ENCODE results near the gene ZAR1L. TPM values are rescaled to one million over a fixed set of nuclear protein-coding genes. Genes with fewer than 3 reads are reported as not detected.

The ZAR1L gene
- total RNA-seq, 1 experiment from 2014 or later = not detected

DNA sequence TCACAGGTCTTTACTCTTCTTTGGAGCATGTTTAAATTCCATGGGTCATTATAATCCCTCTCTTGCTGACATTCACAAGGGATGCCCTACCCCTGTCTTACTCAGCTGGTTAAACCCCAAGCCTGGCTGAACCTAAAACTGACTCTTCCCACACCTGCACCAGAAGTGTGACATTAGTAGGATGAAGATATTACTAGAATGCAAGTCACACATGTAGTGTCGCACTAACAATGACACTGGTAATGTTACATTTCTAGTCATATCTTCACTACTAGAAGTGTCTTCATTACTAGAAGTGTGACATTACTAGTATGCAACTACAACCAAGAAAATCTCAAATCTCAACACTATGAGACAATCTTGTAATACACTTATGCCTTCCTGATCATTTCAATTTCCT is 14.2 kb downstream of the ZAR1L start:
- no peak for DNase-seq (ENCODE audit: low spot score)

DNA sequence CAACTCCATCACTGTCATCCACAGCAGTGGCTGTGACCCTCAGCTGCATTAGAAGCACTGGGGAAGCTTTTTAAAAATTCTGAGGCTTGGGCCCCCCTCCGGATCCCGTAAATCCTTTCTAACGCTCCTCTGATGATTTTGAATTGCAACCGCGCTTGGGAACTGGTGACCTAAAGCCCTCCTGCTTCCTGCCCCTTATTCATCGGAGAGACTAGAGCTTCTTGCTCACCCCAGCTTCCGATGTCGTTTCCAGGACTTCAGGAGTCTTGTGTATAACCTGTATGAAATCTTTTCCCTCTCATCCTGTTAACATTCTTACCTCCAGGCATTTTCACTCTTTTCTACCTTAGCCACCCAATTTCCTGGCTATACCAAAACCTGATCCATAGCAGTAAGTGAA is 14.8 kb downstream of the ZAR1L start:
- DNase-seq (ENCODE audit: low spot score) = no peak

DNA sequence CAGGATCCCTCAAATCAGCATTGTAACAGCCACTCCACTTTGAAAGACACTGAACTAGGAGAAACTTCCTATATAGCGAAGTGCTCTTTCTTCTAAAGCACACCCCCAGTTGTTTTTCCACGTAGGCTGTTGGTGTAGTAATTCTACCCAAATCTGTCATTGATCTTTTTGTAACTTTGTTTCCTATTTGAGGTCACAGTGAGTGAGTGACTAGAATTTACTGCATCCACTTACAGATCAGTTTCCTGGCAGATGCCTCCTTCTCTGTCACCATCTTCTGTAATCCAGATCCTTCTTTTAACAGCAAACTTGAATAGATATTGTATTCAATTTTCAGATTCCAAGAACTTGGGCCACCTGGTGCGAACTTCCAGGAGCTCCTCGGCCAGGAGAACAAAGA is 15.3 kb downstream of the ZAR1L start:
- DNase-seq (ENCODE audit: low spot score) = no peak

DNA sequence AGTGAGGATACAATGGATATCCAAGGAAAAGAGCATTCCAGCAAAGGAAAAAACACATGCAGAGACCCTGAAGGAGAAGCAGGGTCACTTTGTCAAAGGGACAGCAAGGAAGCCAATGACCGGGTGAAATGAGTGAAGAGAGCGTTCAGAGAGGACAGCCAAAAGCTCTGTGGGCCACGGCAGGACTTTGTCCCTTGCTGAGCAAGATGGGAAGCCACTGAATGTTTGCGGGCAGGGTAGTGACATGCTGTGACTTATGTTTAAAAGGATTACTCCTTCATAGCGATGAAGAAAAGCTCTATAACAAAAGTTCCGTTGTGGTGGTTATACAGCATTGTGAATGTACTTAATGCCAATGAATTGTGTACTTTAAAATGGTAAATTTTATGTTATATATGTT is 16.5 kb downstream of the ZAR1L start:
- no peak for DNase-seq (ENCODE audit: low spot score)

DNA sequence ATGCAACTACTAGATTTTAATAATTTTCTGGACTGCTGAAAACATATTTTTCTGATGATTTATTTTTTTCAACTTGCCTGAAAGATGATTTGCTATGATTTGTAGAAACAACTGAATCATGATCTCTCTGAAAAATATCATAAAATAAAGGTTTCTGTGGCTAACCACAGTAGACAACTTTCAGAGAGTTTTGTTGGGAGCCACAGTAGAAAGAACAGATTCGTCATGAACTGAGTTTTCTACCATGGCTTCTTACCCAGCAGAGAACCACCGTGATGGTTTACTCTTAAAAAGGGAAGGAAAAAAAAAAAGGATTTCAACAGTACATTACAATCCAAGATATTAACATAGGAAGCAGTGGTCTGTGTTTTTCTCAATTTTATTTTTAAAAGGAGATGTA is 18.0 kb downstream of the ZAR1L start:
- no peak for DNase-seq (ENCODE audit: low spot score)

DNA sequence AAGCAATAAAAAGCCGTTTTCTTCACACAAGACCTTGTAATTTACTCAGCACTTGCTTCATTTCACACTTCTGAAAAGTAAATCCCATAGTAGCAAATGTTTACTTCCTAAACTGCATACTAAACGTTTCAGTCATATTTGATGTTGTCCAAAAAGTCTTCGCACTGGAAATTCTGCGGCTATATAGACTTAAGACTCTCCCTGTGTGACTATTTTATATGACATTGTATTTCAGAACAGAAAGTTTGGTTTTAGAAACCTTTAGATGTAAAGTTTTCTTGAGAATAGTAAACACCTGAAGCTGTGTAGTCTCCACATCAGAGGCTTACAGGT is 29.6 kb downstream of the ZAR1L start:
- DNase-seq (ENCODE audit: low spot score) = no peak

DNA sequence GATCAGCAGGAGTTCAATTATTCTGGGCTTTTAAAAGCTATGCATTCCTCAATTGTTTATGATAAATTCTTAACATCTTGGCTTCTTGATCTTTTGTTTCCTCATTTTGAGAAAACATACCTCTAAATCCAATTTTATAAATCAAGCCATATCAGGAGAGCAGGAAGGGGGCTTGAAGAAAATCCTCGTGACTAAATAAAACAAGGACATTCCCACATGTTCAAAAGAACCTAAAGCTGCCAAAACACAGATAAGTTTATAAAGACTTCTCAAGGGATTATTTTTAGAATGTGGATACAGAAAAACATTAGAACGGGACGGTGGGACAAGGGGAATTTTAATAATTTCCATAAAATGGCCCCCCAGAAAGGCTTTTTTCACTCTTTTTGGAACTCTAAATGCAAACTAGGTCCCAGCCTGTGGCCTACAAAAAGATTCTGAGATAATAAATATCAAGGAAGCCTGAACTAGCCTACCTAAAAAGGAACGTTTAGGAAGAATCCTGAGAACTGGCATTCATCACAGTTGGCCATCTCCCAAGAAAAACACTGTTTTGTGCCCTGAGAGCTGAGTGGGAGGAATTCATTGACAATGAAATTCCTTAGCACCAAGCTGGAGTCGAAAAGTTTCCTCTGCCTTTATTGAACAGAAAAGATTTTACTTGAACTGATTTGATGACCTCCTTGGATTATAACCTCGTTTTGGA is 30.1 kb downstream of the ZAR1L start:
- DNase-seq (ENCODE audit: low spot score) = peak; percentile 57

DNA sequence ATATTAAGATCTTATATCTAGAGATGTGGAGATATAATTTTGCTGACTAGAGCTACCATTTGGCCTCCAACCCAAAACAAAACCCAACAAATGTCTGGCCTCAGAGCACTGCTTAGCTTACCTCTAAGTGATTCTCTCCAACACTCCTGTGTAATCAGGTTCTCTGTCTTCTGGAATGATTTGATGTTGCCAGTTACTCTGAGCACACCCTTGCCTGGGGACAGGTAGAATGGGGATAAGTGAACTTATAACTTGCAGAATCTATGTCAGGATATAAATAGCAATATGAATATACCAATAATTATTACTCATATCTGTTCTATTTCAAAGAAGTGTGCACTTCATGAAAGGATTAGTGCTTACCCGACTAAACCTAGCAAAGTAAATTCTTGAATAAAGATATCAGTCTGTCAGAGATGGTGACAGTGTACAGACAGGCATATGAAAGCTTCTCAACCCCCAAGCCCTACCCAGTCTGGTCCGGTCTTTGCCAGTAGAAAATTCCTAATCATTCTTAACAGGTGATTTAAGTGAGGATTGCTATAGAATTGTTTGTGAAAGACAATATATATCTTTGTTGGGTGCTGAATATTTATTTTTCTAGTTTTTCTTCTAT is 33.0 kb downstream of the ZAR1L start:
- DNase-seq (ENCODE audit: low spot score) = no peak

DNA sequence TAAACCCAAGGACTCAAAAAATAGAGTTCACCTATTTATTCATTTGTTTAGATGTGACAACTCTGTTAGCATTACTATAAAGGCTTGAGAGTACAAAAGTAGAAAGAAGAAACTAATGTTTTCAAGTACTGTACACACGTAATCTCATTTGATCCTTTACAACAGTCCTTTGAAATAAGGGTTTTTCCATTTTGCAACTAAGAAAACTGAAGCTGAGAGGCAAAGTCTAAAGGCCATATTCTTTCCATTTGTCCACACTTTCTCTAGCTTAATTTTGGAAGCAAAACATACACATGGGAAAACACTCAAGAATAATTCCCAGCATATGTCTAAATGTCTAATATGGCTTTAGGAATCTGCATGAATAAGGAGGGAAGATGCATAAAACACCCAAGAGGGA is 34.1 kb downstream of the ZAR1L start:
- no peak for DNase-seq (ENCODE audit: low spot score)

DNA sequence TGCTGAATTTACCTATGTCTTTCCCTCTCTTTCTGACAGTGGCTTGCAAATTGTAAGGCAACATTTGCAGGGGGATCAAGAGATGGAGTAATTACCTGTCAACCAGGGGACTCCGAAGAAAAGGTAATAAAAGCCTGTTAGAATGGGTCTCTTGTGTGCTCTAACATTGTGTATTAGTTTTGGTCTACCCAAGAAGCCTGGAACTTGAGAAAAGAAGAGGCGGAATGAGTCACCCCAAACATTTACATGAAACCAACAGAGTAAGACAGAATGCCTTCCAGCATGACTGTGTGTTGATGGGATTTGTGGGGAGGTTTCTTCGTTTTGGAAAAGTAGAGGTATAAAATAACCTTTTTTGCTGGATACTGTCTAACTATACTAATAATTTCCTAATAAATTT is 36.7 kb downstream of the ZAR1L start:
- DNase-seq (ENCODE audit: low spot score) = no peak

DNA sequence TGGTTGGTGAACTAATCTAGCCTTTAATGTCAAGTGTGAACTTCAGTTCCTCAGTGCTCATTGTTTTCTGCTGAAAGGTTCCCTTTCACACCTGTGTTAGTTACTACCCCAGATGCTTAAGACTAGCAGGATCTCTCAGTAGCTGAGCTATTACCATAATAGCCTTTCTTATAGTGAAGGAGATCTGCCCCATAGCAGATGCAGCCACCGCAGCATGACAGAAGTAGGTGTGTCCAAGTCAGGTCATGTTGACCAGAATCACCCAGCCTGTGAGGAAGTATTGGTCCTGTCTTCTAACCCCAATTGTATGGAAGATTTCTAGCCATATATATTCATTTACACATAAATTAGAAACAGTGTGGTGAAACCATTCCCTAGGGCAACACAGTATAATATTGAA is 37.3 kb downstream of the ZAR1L start:
- no peak for DNase-seq (ENCODE audit: low spot score)

DNA sequence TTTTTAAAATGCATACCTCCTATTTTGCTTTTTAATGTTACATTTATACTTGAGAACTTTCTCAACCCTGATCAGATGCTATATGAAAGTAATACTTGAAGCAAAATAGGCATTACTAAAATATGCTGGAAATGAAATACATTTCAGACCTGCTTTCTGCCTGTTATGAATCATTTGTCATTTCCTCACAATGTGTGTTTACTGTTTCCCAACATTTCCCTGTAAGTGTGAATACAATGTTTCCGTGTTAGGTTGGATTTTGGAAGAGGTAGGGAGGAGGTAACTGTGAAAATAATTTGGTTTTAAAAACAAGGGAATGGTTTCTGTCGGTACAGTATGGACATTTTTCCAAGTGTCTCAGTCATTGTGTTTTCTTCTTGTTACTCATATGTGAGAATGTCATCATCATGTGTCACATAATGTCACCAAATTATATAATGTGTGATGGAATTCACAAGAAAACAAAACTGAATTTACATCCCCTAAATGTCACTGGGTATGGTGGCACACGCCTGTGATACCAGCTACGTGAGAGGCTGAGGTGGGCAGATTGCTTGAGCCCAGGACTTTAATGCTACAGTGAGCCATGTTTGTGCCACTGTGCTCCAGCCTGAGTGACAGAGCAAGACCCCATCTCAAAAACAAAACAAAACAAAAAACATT is 43.0 kb downstream of the ZAR1L start:
- no peak for DNase-seq (ENCODE audit: low spot score)

DNA sequence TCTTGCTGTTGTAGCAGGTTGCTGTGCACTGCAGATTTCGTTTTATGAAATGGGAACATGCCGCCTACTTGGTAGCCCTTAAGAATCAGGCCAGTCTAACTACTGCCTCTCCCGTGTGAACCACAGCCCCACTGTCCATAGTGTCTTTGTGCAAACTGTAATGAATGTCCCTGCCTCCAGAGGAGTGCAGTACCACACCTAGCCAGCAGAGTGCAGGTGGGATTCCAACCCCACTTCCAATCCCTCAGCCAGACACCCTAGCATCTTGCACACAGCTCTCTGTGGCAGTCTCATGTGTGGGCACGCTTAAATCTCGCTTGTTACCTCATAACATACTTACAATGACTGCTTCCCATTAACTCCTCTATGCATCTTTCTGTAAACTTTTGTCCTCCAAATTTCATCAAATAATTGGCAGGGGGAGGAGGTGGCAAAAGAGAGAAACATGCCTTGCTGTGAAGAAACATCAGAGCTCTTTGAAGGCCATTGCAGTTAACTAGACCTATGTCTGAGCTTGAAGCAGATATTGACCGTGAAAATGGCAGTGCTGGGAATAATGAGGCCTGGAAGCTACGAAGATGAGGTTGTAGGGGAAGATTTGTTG is 47.2 kb downstream of the ZAR1L start:
- no peak for DNase-seq (ENCODE audit: low spot score)

DNA sequence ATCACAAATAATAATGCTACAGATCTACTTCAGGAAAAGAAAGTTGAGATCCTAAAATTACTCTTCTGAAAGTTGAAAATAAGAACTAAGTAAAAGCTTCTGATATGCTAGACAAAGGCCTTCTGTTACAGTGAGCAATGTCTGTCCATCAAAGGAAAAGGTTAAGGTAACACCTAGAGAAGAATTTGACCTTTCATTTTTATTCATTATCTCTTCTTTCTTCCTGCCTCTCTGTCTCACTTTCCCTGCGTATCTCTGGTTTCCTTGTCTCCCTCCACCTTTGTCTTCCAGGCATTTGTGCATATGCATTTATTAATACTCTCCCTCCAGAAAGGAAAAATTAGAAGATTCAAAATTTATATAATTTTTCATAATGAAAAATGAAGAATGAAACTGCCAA is 49.0 kb downstream of the ZAR1L start:
- DNase-seq (ENCODE audit: low spot score) = no peak

DNA sequence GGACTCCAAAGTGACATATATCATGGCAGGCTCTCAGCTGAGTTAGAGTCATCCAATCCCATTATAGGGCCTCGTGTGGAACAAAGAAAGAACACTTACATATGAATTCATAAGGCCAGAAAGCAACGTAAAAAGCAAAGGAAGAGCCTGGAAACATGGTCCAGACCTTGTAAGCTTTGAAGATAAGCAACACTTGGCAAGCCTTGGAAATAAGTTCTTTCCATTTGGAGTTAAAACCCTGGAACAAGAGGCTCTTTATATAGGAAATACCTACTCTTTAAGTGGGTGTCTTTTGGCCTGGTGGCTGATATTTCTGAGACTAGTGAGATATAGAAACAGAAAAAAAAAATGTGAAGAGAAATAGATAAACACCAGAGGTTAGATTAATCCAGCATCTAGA is 49.4 kb downstream of the ZAR1L start:
- DNase-seq (ENCODE audit: low spot score) = no peak

DNA sequence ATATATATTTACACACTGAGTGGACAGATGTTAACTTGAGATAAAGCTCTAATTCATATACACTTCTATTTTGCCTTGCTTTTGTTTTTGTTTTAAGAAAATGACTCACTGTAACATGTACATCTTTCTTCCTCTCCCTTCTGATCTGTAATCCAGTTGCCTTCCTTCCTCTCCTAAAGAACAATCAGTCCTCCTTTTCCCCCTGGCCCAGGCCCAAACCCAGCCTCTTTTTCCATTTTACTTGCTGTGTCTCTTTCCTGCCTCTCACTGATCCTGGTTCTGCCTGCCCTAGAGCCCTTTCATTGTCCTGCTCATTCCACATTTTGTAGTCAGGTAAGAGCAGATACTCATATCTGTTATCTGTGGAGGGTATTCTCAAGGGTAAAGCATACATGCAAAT is 50.8 kb downstream of the ZAR1L start:
- DNase-seq (ENCODE audit: low spot score) = peak; percentile 6

DNA sequence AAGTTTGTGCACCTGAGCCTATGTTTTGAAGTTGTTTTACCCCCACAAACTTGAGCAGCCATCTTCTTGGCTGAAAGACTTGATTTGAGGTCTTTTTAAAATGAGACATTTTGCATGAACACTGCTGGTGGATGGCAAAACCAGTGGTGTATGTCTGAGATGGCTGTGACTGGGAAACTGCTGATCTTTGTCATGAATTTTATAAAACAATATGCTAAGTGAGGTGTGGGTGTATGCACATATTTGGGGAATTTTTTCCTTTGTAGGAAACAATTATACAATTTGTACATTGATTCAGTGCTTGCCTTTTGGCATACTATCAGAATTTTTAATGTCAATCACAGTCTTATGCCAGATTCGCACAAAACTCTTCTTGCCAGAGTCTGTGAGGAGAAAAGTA is 52.5 kb downstream of the ZAR1L start:
- DNase-seq (ENCODE audit: low spot score) = no peak

DNA sequence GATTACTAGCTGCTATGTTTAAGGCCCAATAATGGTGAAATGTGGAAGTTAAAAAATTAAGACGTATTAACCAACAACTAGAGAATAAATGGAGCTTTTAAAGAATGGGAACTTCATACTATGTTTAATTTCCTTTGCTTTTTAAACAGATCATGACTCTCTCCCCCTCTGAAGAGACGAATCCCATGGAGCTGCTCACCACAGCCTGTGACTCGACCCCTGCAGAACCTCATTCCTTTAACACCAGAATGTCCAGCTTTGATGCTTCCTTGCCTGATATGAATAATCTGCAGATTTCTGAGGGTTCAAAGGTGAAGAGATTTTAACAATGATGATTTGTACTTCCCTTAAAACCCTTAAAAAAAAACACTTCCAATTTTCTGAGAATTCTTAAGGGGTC is 53.0 kb downstream of the ZAR1L start:
- DNase-seq (ENCODE audit: low spot score) = no peak

DNA sequence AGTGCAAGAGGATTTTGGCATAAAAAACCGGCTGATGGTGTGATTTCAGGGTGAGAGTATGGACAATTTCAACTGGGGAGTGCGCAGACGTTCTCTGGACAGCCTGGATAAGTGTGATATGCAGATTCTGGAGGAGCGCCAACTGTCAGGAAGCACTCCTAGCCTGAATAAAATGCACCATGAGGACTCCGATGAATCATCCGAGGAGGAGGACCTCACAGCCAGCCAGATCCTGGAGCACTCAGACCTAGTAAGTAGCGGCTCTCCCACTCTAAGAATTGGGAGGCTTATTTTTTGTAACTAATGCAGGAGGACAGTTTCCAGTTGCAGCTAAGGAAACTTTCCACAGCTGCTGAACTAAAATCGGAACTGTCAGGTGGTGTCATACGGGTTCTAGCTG is 53.6 kb downstream of the ZAR1L start:
- DNase-seq (ENCODE audit: low spot score) = peak; percentile 21

DNA sequence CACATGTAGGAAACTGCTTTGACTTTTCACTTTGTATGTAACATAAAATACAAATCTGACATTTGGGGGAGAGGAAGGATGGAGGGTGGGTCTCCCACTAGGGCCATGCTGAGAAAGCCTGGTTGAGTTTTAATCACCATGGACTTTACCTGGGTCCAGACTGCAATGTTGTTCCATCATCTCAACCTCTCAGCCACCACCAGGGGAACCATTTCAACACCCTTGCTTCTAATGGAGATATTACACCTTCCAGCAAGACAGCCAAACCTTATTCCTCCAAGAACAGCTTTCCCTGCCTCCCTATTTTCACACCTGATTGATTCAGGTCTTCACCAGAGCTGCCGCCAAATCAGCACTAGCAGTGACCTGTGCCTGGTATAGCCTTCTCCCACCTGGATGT is 56.0 kb downstream of the ZAR1L start:
- no peak for DNase-seq (ENCODE audit: low spot score)

DNA sequence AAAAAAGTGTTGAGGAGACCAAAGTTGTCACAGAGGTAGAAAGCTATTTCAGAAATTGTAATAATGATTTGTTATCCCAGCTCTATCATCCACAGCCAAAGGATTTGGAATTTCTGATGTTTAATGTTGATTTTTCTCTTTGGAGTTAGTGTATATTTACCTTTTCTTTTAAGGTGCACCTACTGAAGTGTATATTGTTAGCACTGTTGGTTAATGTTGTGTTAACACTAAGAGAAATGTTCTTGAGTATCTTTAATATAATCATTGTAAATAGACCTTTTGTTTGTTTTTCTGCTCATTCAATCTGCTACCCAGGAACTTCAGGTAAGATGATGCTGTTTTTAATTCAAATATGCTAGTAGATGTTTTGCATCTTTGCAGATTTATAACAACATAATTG is 57.5 kb downstream of the ZAR1L start:
- no peak for DNase-seq (ENCODE audit: low spot score)

DNA sequence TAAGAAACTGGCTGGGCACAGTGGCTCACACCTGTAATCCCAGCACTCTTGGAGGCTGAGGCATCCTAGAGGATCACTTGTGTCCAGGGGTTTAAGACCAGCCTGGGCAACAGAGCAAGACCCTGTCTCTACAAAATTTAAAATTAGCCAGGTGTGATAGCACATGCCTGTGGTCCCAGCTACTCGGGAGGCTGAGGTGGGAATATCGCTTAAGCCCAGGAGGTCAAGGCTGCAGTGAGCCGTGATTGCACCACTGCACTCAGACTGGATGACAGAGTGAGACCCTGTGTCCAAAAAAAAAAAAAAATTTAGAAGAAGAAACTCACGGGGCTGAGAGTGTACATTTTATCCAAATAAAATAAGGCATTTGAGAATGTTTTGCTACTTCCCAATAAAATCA is 58.9 kb downstream of the ZAR1L start:
- no peak for DNase-seq (ENCODE audit: low spot score)

DNA sequence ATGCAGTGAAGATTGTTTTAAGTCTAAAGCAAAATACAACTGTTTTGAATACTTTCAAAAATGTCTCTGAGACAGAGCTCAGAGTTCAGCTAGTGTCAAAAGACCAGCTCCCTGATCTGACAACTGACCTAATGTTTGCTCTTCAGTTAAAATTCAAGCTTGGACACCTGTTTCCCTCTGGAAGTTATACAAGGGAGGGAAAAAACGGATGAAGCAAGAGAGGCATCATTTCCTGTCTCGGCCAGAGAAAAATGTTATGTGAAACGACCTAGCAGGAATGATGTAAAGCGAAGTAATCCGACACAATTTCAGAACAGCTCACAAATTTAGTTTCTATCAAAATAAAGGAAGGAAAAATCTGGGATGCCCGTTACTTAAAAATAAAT is 59.4 kb downstream of the ZAR1L start:
- DNase-seq (ENCODE audit: low spot score) = no peak

Data from H4 (cell line).